Suprapubic skin (tissue), 3 donors: ENCODE data around the gene FUT3.
"Not testable (repeated sequence)": the region's sequence is repeated elsewhere in the genome, so short reads cannot be mapped to it uniquely, and the experiment has no call there.

Experiments used
- CTCF ChIP-seq, 2 donors: fragments of 200-600 bp in 1 of 2; fragments of 450-650 bp in 1 of 2; sonication (generic) in 1 of 2; IDR thresholded peaks; one replicate each; pipeline ENCODE4 v1.5.1; 2016 to 2019; ENCODE audit warnings: antibody characterized with exemption in 2 of 2, mild to moderate bottlenecking in 1 of 2, moderate library complexity in 1 of 2
- EP300 ChIP-seq: sonication (generic); formaldehyde crosslinking; IDR thresholded peaks from one replicate; pipeline ENCODE4 v1.6.1; 2017; ENCODE audit warnings: antibody characterized with exemption

- not testable (repeated sequence) for TF ChIP-seq CTCF (IDR thresholded peaks at IDR 0.05); EP300
Measured at GRCh38 chr19:5883157-5883873, 32.1 kb upstream of the FUT3 start.
